Stimulated activated CD4-positive, alpha-beta T cell treated with anti-CD3 and anti-CD28 coated beads, Interleukin-4, amount 100 ng/mL, for 24 hours (primary cell): ENCODE data around the gene NOB1.
A peak's percentile ranks its signal among the peaks of the same experiment; 100 is the strongest.

Experiments
- DNase-seq: peaks from one replicate; pipeline ENCODE4 v3.0.0-alpha.2; 2020

The NOB1 gene

DNA sequence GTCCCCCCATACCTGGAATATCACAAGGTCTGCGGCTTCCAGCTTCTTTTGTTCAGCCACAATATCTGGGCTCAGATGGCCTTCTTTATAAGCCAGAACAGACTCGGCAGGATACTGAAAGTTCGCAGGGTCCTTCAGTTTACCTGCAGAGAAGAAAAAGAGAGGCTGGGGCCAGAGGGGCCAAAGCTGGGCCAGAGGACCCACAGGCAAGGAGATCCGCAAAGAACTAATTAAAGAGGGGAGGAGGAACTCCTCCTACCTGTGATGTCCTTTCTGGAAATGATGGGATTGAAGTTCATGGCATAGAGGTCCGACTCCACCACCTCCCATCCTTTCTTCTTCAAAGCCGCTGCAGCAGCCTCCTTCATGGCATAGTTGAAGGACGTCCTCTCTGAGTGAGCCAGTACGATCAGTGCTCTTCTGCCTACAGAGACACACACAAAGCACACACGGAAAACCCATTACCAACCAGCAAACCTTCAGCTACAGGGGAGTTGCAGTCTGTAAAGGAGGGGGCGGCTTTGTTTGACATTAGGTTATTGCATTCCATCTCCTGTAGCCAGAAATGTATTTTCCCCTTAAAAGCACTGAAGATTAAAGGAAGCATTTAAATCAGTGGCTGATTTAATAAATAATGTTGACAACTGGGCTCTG lies 36.5 kb downstream of the NOB1 start:
- DNase-seq, result no peak

DNA sequence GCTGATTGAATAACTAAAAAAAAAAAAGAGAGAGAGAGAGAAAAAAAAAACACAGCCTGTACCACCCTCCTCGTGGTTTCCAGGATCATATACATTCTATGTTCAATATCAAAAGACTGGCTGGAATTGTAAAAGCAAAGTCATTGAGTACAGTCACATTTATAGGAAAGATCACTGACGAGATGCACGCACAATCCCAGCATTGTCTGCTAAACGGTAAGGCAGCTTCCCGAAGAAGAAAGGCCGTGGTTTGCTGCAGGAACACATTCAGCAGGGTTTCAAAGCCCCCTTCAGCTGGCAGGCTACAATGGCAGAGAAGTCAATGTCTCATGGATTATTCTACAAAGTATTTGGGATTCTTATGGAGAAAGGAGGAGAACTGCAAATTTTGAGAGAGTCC lies 37.7 kb downstream of the NOB1 start:
- DNase-seq, result no peak

DNA sequence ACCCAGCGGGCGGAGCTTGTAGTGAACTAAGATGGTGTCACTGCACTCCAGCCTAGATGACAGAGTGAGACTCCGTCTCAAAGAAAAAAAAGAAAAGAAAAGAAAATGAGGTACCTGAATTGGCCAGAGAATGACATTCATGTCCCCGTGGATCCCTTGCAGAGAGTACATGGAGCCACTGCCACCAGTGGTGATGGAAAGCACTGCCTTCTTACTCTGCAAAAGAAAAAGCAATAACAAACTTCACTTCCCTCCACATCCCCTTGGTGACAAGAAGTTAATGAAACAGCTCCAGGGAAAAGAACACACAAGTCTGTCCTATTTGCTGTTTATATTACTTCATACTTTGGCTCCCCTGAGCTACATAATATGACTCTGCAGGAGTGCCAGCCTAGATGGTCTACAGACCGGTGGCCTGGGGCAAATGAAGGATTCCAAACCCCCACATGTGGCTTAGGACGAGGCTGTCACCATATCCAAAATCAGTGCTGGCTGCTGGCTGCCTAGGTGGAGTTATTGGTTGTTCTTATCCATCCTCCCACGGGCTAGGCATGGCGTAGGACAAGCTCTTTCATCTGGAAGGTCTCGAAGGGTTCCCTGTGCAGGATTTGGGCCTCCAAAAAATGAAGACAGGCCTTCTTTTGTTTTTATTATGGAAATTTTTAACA lies 41.7 kb downstream of the NOB1 start:
- no peak for DNase-seq

DNA sequence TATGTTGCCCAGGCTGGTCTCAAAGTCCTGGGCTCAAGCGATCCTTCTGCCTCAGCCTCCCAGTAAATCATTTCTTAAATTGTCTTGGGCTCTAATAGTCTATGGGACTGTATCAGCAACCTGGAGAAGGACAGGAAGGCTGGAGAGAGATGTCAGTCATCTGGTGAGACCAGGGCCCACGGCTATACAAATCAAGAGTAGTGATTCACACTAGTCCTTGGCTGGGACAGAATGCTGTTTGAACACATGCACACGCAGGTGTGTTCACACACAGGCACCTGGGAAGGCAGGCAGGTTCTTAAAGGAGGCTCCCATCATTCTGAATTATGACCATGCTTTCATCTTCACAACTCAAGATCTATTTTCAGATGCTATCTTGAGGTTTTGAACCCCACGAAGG lies 42.4 kb downstream of the NOB1 start:
- no peak for DNase-seq

DNA sequence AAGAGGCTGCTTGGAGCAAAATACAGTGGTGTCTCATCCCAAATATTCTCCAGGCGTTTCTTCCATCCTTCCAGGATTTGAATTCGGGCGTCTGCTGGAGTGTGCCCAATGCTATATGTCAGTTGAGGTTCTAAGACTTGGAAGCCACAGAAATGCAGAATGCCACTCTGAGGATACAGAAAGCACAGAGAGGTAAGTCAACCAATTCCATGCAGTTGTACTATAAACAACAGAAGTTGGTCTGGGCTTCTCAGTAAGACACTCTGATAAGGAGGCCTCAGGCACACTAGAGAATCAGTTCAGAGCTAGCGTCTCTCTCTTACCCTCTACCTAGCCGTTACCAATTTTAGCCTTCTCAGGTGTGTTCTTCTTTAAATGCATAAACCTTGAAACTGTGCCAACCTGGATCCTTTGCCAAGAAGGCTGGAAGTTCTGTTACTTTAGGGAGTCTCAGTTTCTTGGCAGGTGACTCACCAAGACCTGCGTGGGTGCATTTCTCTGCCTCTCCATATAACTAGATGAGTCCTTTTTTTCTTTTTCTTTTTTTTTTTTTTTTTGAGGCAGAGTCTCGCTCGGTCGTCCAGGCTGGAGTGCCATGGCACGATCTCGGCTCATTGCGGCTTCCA lies 43.5 kb downstream of the NOB1 start:
- peak; percentile 18 for DNase-seq

DNA sequence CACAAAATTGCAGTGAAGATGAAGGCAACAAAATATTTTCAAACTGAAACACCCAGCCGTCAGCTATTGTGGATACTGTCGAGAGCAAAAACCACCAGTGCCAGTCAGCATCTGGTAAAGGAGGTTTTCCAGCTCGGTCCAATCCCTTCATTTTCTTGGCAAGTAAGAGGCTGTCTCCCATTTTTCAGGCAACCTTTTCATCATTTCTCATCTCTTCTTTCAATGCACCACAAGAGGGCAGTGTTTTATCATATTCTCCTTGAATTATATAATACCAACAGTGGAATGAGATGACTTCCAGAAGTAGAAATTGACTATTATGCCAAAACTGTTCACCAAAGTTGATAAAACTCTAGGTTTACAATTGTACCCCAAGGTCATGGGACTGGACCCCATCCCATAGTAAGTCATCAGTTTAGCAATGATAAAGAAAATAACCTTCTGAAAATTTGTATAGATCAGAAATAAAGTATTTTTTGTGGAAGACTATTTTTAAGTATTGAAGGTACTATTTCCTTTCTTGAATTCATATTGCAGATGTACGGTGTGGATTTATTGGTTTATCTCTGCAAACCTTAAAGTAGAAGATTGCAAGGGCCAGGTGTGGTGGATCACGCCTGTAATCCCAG lies 45.2 kb downstream of the NOB1 start:
- DNase-seq, result no peak

DNA sequence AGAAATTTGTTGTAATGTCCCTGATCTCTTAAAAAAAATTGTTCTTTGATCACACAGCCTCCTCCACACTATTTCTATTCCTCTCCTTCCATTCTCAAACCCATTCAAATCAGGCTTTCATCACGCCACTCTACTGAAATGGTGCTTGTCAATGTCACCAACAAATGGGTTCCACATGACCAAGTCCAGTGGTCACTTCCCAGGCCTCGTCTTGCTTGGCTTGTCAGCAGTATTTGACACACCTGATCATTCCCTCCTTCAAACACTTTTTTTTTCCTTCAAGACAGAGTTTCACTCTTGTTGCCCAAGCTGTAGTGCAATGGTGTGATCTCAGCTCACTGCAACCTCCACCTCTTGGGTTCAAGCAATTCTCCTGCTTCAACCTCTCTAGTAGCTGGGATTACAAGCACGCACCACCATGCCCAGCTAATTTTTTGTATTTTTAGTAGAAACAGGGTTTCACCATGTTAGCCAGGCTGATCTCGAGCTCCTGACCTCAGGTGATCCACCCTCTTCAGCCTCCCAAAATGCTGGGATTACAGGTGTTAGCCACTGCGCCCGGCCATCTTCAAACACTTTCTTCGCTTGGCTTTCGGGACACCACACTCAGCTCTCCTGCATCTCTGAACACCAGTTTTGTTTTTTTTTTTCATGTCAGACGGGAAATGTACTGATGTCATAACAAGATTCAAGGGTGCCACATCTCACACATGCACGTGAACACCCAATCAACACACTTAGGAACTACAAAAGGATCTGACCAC lies 46.6 kb downstream of the NOB1 start:
- DNase-seq, result no peak

DNA sequence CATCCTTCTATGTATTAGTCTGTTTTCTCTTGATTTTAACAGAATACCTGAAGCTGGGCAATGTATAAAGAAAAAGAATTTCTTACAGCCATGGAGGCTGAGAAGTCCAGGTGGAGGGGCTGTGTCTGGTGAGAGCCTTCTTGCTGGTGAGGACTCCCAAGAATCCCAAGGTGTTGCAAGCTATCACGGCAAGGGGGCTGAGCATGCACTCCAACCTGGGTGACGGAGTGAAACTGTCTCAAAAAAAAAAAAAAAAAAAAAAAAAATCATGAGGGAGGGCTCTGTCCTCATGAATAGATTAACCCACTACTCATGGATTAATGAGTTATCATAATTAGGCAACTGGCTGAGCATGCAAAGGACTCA lies 47.8 kb downstream of the NOB1 start:
- DNase-seq, result no peak

DNA sequence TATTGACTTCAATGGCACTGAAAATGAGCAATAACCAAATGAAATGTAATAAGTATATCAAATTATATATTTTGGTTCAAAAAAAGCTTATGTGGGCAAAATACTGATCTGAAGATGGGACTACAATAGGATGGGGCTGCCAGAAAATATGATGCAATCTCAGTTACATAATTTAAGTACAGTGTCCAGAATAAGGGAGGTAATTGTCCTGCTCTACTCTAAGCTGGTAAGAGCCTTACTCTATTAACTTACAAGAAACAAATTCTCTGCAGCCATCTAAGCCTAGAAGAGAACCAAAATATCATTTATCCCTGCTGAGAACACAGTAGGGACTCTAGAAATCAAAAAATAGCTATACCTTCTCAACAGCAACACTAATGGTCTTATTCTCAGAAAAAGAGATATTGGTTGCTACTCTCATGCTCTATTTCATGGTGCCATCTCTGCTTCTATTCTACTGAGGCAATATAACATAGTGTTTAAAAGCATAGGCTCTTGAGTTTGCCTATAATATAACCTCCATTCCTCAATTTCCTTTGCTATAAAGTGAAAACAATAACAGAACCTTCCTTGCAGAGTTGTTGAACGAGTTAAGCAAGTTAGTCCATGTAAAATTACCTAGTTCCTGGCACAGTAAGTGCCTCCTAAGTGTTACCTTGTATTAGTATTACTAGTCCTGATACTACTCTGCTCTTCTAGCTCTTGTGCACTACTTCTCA lies 48.3 kb downstream of the NOB1 start:
- no peak for DNase-seq

DNA sequence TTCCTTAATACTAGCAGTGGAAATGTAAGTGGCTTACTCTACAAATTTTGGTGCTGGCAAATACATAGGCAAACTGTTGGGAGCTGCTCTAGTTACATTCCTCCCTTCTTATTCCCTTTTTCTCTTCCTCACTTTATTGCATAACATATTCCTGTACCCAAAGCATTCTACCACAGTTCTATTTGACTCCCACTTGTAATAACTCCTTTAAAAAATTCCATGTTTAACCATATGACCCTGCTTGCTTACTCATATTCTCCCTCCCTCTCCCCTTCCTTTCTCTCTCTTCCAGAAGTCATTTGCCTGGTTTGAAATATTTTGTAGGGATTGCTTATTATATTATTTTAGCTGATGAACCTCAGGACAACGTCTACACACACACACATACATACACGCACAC lies 51.1 kb downstream of the NOB1 start:
- DNase-seq, result no peak

DNA sequence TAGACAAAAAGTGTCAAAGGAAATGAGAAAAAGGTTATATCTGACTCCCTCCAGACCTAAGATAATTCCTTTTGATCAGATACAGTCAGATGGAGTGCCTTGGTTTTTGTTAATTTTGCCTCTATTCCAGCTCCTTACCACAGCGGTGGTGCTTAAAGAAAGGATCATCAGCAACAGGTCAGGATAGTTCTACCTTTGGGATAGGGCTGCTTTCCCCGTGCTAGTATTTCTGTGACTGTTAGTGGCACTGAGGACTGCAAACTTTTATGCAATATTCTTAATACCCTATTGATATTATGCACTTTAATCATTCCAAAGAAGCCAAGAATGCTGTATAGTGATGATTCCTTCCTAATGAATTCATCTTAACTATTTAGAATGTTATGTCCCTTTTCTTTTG lies 52.9 kb downstream of the NOB1 start:
- no peak for DNase-seq

DNA sequence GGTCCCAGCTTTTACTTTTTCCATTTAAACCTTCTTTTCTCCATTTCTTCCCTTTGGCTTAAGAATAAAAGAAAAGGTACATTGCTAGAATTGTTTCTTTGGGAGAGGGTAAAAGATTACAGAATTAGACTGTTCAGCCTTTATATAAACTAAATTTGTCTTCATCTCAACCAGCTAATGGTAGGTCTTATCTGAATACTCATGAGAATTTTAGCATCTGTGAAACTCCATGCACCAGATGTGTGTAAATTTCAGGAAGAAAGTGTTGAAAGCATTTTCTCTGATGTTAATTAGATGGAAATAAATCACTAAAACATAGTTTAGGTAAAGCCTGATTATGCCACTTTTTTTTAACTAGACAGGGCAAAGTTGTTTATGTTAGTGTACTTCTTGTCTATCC lies 53.3 kb downstream of the NOB1 start:
- DNase-seq, result no peak

DNA sequence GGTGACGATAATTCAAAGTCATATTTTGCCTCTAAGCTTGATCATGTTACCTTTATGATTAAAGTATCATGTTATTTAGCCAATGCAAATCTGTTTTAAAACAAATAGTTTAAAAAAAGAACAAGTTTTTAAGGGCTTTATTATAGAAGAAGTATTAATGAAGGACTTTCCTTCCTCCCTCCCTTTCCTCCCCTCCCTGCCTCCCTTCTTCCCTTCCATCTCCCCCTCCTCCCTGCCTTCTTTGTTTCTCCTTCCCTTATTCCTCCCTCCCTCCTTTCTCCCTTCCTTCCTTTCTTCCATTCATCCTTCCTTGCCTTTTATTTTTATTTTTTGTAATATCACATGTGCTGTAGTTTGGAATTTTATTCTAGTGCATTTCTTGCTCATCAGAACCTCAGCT lies 54.8 kb downstream of the NOB1 start:
- no peak for DNase-seq

DNA sequence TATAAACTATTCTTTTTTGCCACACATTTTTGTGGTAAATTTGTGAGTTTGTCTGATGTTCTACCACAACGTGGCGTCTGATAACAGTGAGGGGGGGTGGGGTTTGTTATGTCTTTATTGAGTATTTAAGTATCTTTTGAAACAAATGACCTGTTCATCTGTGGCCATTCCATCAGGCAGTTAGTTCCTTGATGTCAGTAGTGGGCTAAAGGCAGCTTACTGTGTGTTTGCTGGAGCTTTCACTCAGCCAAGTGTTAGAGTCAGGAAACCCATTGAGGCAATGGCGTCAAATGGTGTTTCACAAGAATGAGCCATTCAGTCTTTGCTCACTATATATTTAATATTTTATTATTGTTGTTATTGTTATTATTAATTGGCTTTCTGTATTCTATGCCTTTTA lies 56.3 kb downstream of the NOB1 start:
- no peak for DNase-seq

DNA sequence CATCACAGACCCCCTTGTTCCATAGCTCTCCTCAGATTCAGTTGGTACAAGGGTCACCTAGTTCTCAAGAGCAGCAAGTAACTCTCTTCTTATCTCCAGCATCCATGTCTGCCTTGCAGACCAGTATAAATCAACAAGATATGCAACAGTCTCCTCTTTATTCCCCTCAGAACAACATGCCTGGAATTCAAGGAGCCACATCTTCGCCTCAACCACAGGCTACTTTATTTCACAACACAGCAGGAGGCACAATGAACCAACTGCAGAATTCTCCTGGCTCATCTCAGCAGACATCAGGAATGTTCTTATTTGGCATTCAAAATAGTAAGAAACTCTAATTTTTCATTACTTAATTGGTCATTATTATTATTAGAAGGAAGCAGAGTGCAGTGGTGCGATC lies 60.8 kb downstream of the NOB1 start:
- no peak for DNase-seq

DNA sequence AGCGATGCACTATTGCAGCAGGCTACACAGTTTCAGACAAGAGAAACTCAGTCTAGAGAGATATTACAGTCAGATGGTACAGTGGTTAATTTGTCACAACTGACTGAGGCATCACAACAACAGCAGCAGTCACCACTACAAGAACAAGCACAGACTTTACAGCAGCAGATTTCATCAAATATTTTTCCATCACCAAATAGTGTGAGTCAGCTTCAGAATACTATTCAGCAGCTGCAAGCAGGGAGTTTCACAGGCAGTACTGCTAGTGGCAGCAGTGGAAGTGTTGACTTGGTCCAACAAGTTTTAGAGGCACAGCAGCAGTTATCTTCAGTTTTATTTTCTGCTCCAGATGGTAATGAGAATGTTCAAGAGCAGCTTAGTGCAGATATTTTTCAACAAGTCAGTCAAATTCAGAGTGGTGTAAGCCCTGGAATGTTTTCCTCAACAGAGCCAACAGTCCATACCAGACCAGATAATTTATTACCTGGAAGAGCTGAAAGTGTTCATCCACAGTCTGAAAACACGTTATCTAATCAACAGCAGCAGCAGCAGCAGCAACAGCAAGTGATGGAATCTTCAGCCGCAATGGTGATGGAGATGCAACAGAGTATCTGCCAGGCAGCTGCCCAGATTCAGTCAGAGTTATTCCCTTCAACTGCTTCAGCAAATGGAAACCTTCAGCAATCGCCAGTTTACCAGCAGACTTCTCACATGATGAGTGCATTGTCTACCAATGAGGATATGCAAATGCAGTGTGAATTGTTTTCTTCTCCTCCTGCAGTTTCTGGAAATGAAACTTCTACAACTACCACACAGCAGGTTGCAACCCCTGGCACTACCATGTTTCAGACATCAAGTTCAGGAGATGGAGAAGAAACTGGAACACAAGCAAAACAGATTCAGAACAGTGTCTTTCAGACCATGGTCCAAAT lies 62.5 kb downstream of the NOB1 start:
- DNase-seq, result no peak
